Transverse colon (tissue), 4 donors: ENCODE results near the gene GPER1. TPM values are rescaled to one million over a fixed set of nuclear protein-coding genes. Genes with fewer than 3 reads are reported as not detected.

Source experiments
- DNase-seq: peaks from one replicate; pipeline ENCODE4 v3.0.0-alpha.2; 2019
- H3K27ac ChIP-seq, 4 donors: fragments of 200-600 bp; sonication (generic); 2 replicates each; pipeline ENCODE4 v1.5.1; 2016 to 2018; ENCODE audit warnings: inconsistent platforms in 4 of 4
- H3K27me3 ChIP-seq: fragments of 200-600 bp; sonication (generic); 2 replicates; pipeline ENCODE4 v1.5.1; 2017; ENCODE audit warnings: inconsistent platforms
- H3K36me3 ChIP-seq, 4 donors: fragments of 200-600 bp; sonication (generic); 2 replicates each; pipeline ENCODE4 v1.5.1; 2017 to 2019; ENCODE audit warnings: inconsistent platforms in 4 of 4
- H3K4me1 ChIP-seq, 4 donors: fragments of 200-600 bp; sonication (generic); 2 replicates each; pipeline ENCODE4 v1.5.1; 2017 to 2020; ENCODE audit warnings: inconsistent platforms in 4 of 4
- H3K4me3 ChIP-seq, 4 donors: fragments of 200-600 bp; sonication (generic); 1 replicate in 1 of 4; 2 replicates in 3 of 4; pipeline versions ENCODE4 v1.5.1 to v1.6.1; 2017 to 2019; ENCODE audit warnings: inconsistent platforms in 4 of 4
- H3K9me3 ChIP-seq, 2 donors: fragments of 200-600 bp; sonication (generic); 2 replicates each; pipeline ENCODE4 v1.5.1; 2017 to 2019; ENCODE audit warnings: inconsistent platforms in 2 of 2
- CTCF ChIP-seq, 5 experiments: fragments of 200-600 bp in 3 of 5; fragments of 450-650 bp in 2 of 5; sonication (generic) in 3 of 5; IDR thresholded peaks; 1 replicate in 2 of 5; 2 replicates in 3 of 5; pipeline ENCODE4 v1.5.1; 2016 to 2017; ENCODE audit warnings: antibody characterized with exemption in 5 of 5, inconsistent platforms in 3 of 5, mild to moderate bottlenecking in 2 of 5, moderate library complexity in 1 of 5
- EP300 ChIP-seq: sonication (generic); formaldehyde crosslinking; IDR thresholded peaks from one replicate; pipeline ENCODE4 v1.6.1; 2017; ENCODE audit warnings: antibody characterized with exemption, low read depth
- POLR2A ChIP-seq: fragments of 450-650 bp; IDR thresholded peaks from one replicate; pipeline ENCODE4 v1.6.1; 2016; ENCODE audit warnings: antibody characterized with exemption, mild to moderate bottlenecking, moderate library complexity
- POLR2AphosphoS5 ChIP-seq, 3 donors: sonication (generic); formaldehyde crosslinking; IDR thresholded peaks; one replicate each; pipeline ENCODE4 v1.6.1; 2016; ENCODE audit warnings: antibody characterized with exemption in 3 of 3
- WGBS, 2 donors: methylation state at CpG; one replicate each; pipeline ENCODE4 v1.1.5; 2018; ENCODE audit warnings: low coverage in 1 of 2; 5-methylcytosine and 5-hydroxymethylcytosine counted together
- in situ Hi-C, 4 donors: fragments of 200-750 bp; cut with MboI; loops; one replicate each; pipeline versions ENCODE4 v1.15.0 to v1.15.1; 2017; ENCODE audit warnings: low sequenced_read_pairs in 3 of 4, low pct_ligation_motif_present in 1 of 4, low pct_unique_long_range_greater_than_20kb in 1 of 4
- intact Hi-C: fragments of 100-400 bp; cut with DNase I; formaldehyde crosslinking; loops from one replicate; pipeline ENCODE4 v1.15.1; 2023; ENCODE audit warnings: low total_unique reads
- total RNA-seq, 4 donors: library from RNA; depleted of rRNA; stranded (reverse); fragments of >200 nt; gene quantifications; one replicate each; pipeline ENCODE4 v1.1.0, GENCODE V29; 2016

GPER1 gene
- total RNA-seq, 4 donors from 2014 or later, result 2.2 to 33.7 (median 11.7) TPM

- 81 to 89% methylated on average over 3 to 17 of the region's 17 CpGs for WGBS, 2 donors
- no peaks in the 10 kb centered on the region for H3K36me3 ChIP-seq
- peak overlapping the region; percentile 10 to 85 (median 54) for H3K27ac ChIP-seq
- intact Hi-C loops (no loop called here), in situ Hi-C loops (no loop called here)
- no peaks in the 10 kb centered on the region for H3K9me3 ChIP-seq
- H3K27me3 ChIP-seq, result no peaks in the 10 kb centered on the region
- H3K4me1 ChIP-seq, result peaks cover 7 to 62% (median 16%) of the 10 kb centered on the region in 4 donors
- no peak for TF ChIP-seq CTCF (IDR thresholded peaks at IDR 0.05)
- TF ChIP-seq EP300, result no peak
- no peak for TF ChIP-seq POLR2A
- no peak for TF ChIP-seq POLR2AphosphoS5 (IDR thresholded peaks at IDR 0.05)
- H3K4me3 ChIP-seq, result no peak overlapping the region
- no peak for DNase-seq
Measured at GRCh38 chr7:1053816-1054370, 34.0 kb upstream of the GPER1 start.

- Histone ChIP-seq H3K4me3 (peak overlapping the region in 1 of 4 donors; percentile 37), H3K36me3 (no peaks in the 10 kb centered on the region), H3K9me3 (no peaks in the 10 kb centered on the region), H3K4me1 (peaks cover 7 to 56% (median 16%) of the 10 kb centered on the region in 4 donors), H3K27ac (peak overlapping the region; percentile 54 to 85 (median 57)), H3K27me3 (no peaks in the 10 kb centered on the region)
- no peak for TF ChIP-seq CTCF (IDR thresholded peaks at IDR 0.05)
- TF ChIP-seq EP300, result no peak
- TF ChIP-seq POLR2A, result no peak
- TF ChIP-seq POLR2AphosphoS5 (IDR thresholded peaks at IDR 0.05), result no peak
- 59% methylated on average over 22 of the region's 25 CpGs; no CpG with 5 or more reads in 1 of the 2 donors for WGBS, 2 donors
- DNase-seq, result no peak
- intact Hi-C loops, result no loop called here
- in situ Hi-C loops, result no loop called here
Measured at GRCh38 chr7:1054438-1054837, 33.5 kb upstream of the GPER1 start.

DNA sequence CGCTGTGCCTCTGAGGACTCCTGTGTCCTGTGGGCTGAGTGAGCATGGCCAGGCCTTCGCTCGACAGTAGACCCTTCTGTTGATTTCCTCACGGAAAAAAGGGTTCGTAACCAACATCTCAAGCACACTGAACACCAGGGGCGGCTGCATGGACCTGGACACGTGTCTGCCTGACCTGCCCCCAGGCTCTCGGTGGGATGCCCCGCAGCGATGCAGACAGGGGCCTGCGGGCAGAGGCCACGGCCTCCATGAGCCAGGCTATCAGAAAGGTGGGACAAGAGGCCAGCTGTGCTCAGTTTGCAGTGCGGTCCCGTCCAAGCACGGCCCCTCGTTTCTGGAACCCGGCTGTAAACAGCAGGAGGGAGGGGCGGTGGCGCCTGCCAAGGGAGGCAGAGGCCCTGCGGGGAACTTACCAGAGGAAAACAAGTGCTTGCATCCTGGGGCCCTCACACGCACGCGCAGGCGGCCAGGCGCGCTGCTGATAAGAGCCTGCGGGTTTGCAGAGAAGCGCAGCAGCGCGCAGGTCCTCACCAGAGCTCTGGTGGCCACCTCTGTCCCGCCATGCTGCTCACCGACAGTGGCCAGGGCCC is 33.0 kb upstream of the GPER1 start:
- peak overlapping the region in 2 of 4 donors; percentile 4 to 37 for H3K4me3 ChIP-seq
- H3K9me3 ChIP-seq, result no peaks in the 10 kb centered on the region
- DNase-seq, result peak; percentile 51
- in situ Hi-C loops (no loop called here), intact Hi-C loops (no loop called here)
- H3K36me3 ChIP-seq, result no peaks in the 10 kb centered on the region
- TF ChIP-seq CTCF (IDR thresholded peaks at IDR 0.05) (no peak), POLR2AphosphoS5 (IDR thresholded peaks at IDR 0.05) (peak in 2 of 3 donors; percentile 16 to 43), POLR2A (no peak), EP300 (no peak)
- peaks cover 7 to 52% (median 16%) of the 10 kb centered on the region in 4 donors for H3K4me1 ChIP-seq
- H3K27ac ChIP-seq, result peak overlapping the region; percentile 54 to 85 (median 57)
- no peaks in the 10 kb centered on the region for H3K27me3 ChIP-seq
- WGBS, 2 donors, result 68% methylated on average over 32 of the region's 32 CpGs; no CpG with 5 or more reads in 1 of the 2 donors

DNA sequence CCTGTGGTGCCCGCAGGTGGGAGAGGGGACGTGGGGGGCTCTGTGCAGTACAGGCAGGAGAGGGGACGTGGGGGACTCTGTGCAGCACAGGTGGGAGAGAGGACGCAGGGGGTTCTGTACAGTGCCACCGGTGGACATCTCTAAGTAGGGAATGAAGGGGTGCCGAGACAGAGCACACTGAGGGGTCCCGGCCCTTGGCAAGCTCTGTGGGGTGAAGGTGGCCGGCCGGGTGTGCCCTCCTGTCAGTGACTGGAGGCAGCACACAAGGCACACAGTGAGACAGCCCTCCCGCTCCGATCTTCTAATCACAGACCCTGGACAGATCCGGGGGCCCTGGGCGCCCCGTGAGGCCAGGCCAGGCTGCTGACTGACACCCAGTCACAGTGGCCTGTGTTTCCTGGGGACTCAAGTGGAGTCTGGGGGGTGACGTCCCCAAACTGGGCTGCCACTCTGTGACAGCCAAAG is 32.4 kb upstream of the GPER1 start:
- peaks cover 7 to 58% (median 19%) of the 10 kb centered on the region in 4 donors for H3K4me1 ChIP-seq

More for the DNA sequence above, 32.4 kb upstream of the GPER1 start:
- in situ Hi-C loops, result no loop called here
- intact Hi-C loops, result no loop called here
- Histone ChIP-seq H3K27me3 (no peaks in the 10 kb centered on the region), H3K27ac (peak overlapping the region; percentile 54 to 85 (median 57)), H3K4me3 (peak overlapping the region in 2 of 4 donors; percentile 4 to 37), H3K9me3 (no peaks in the 10 kb centered on the region), H3K36me3 (no peaks in the 10 kb centered on the region)
- WGBS, 2 donors, result 65% methylated on average over 9 of the region's 15 CpGs; no CpG with 5 or more reads in 1 of the 2 donors
- DNase-seq, result no peak
- TF ChIP-seq CTCF (IDR thresholded peaks at IDR 0.05), result no peak
- no peak for TF ChIP-seq EP300
